ENCODE measurements around the gene KLK10. TPM values are rescaled to one million over a fixed set of nuclear protein-coding genes. Genes with fewer than 3 reads are reported as not detected.

The KLK10 gene
- total RNA-seq, 1 experiment from 2014 or later, result 3.2 TPM

GRCh38 chr19:51020988-51021651 lies 1.6 kb upstream of the KLK10 start:
- peaks cover 45% of the 10 kb centered on the region for H3K27me3 Mint-ChIP-seq (ENCODE audit: low read depth)
- ChIA-PET POLR2A (interaction anchor here (0.5 to 1.1 kb wide), 7 partner anchors 8 to 112 kb away, joined by 3 to 4 read pairs (median 3); no protein-coding TSS in a partner anchor), CTCF (interaction anchor here (0.6 to 8.5 kb wide), 35 partner anchors 11 to 1646 kb away, joined by 3 to 347 read pairs (median 4); partner anchors contain the start of genes CLEC11A, KLK12, KLK13 and KLK7)
- ATAC-seq (peak; percentile 11; the same call in 1 of the 2 replicates), DNase-seq (ENCODE audit: low spot score) (no peak)
- no peaks in the 10 kb centered on the region for H3K9me3 Mint-ChIP-seq
- no peak overlapping the region for H3K4me3 Mint-ChIP-seq
- TF ChIP-seq USF2 (CRISPR knock-in tag; IDR thresholded peaks at IDR 0.05), result 0 out of 2 replicates have a peak, but pooled peaks have one; percentile 24
- TF ChIP-seq ZNF423 (CRISPR knock-in tag; IDR thresholded peaks at IDR 0.05), result no peak
- TF ChIP-seq, protein P1, sequence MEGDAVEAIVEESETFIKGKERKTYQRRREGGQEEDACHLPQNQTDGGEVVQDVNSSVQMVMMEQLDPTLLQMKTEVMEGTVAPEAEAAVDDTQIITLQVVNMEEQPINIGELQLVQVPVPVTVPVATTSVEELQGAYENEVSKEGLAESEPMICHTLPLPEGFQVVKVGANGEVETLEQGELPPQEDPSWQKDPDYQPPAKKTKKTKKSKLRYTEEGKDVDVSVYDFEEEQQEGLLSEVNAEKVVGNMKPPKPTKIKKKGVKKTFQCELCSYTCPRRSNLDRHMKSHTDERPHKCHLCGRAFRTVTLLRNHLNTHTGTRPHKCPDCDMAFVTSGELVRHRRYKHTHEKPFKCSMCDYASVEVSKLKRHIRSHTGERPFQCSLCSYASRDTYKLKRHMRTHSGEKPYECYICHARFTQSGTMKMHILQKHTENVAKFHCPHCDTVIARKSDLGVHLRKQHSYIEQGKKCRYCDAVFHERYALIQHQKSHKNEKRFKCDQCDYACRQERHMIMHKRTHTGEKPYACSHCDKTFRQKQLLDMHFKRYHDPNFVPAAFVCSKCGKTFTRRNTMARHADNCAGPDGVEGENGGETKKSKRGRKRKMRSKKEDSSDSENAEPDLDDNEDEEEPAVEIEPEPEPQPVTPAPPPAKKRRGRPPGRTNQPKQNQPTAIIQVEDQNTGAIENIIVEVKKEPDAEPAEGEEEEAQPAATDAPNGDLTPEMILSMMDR (IDR thresholded peaks at IDR 0.05), result peak; percentile 47
- no peaks in the 10 kb centered on the region for H3K36me3 Mint-ChIP-seq
- peaks cover 38% of the 10 kb centered on the region for H3K4me1 Mint-ChIP-seq
- H3K27ac Mint-ChIP-seq, result no peak overlapping the region

GRCh38 chr19:51018745-51019543 lies 565 bp downstream of the KLK10 start:
- no peaks in the 10 kb centered on the region for H3K9me3 Mint-ChIP-seq
- H3K27ac Mint-ChIP-seq, result no peak overlapping the region
- no peaks in the 10 kb centered on the region for H3K36me3 Mint-ChIP-seq
- H3K27me3 Mint-ChIP-seq (ENCODE audit: low read depth), result peaks cover 50% of the 10 kb centered on the region
- ATAC-seq (peak; percentile 22), DNase-seq (ENCODE audit: low spot score) (peak; percentile 55)
- CTCF ChIA-PET, result interaction anchor here (0.6 to 8.5 kb wide), 11 partner anchors 17 to 349 kb away, joined by 3 to 347 read pairs (median 5); partner anchors contain the start of genes KLK13 and KLK8
- H3K4me3 Mint-ChIP-seq, result peak overlapping the region; percentile 89
- POLR2A ChIA-PET, result interaction anchor here (0.6 to 1.0 kb wide), 3 partner anchors 16 to 411 kb away, joined by 3 to 4 read pairs (median 3); partner anchors contain the start of genes KLK12 and KLK13
- peaks cover 22% of the 10 kb centered on the region for H3K4me1 Mint-ChIP-seq
- TF ChIP-seq PRDM15 (CRISPR knock-in tag; IDR thresholded peaks at IDR 0.05) (no peak), ZNF263 (CRISPR knock-in tag; IDR thresholded peaks at IDR 0.05; ENCODE audit: low read depth) (no peak), ATF6 (CRISPR knock-in tag; IDR thresholded peaks at IDR 0.05) (no peak), FOXK1 (CRISPR knock-in tag; IDR thresholded peaks at IDR 0.05) (0 out of 2 replicates have a peak, but pooled peaks have one; percentile 27), SP1 (CRISPR knock-in tag; conservative IDR thresholded peaks at IDR 0.05) (no peak), SOX15 (CRISPR knock-in tag; IDR thresholded peaks at IDR 0.05) (no peak), FOXP4 (CRISPR knock-in tag; IDR thresholded peaks at IDR 0.05) (no peak), HMGXB4 (CRISPR knock-in tag; IDR thresholded peaks at IDR 0.05) (no peak)
- TF ChIP-seq, protein P2, sequence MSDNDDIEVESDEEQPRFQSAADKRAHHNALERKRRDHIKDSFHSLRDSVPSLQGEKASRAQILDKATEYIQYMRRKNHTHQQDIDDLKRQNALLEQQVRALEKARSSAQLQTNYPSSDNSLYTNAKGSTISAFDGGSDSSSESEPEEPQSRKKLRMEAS (CRISPR knock-in tag; IDR thresholded peaks at IDR 0.05), result 0 out of 2 replicates have a peak, but pooled peaks have one; percentile 36

Data from WTC11 (cell line).